HG03045 (cell line): ENCODE results near the gene UBR4.

Experiments used
- ATAC-seq: cut with Tn5 transposase; IDR thresholded peaks from one replicate; pipeline ENCODE4 v1.9.1; 2021; ENCODE audit warnings: mild to moderate bottlenecking, moderate library complexity; ENCODE audit not compliant: unreplicated experiment

The UBR4 gene

DNA sequence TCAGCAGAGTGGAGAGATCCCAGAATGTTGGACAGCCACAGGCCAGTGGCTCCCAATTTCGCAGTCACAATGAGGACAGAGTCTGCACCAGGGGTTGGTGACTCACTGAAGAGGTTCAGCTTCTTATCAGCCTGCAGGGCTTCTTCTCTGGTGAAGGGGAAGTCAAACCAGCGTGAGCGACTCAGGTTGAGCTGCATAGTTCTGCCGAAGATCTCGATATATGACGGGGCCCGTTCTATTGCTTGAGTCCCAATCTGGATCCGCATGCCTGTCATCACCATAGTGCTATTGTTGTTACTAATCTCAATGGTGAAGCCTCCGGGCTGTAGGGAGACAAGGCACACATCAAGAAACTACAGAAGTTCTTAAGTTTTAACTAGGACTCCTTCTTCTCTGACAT is 58.5 kb downstream of the UBR4 start:
- no peak for ATAC-seq

GRCh38 chr1:19149736-19150135 is 60.3 kb downstream of the UBR4 start:
- ATAC-seq, result no peak

- no peak for ATAC-seq
Measured at GRCh38 chr1:19140465-19140864, 69.6 kb downstream of the UBR4 start.

GRCh38 chr1:19139711-19140110 is 70.4 kb downstream of the UBR4 start:
- ATAC-seq, result no peak

DNA sequence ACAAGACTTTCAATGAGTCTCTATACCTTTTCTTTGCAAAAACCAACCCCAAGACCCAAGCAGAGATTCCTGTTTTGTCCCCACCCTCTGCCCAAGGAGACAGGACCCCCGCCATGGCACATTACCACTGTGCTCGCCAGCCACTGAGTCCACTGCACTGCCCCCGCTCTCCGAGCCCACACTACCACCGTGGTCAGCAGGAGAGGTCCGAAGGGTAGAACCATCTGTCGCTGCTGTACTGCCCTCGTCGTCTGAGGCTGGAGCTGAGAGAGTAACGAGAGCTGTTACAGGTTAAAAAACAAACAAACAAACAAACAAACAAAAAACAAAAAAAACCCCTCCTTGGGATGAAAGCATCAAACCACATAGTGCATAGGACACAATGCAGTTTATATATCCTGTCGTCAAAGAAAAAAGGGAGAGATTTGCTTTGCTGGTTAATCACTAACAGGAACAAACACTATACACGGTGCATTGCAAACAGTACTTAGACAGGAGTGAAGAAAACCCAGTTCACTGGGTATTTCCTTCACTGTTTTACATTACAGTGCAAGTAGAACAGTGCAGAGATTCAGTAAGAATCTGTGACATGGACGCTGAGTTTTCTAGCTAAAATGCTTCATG is 71.0 kb downstream of the UBR4 start:
- ATAC-seq, result no peak

DNA sequence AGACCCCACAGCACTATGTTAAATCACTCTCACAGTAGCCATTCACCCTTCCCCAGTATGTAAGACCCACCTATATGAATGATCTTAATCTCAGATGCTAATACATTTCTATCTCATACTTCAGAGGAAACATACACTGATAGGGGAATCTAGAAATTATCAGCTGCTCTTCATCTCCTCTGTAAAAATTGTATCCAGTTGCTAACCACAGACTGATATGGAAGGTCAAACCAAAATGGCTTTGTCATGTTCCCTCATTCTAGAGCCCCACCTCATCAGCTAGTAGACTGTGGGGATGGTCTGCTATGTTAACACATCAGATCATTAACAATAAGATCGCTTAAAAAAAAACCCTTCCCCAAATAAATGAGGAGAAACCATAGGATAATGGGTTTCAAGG is 71.7 kb downstream of the UBR4 start:
- ATAC-seq, result no peak

DNA sequence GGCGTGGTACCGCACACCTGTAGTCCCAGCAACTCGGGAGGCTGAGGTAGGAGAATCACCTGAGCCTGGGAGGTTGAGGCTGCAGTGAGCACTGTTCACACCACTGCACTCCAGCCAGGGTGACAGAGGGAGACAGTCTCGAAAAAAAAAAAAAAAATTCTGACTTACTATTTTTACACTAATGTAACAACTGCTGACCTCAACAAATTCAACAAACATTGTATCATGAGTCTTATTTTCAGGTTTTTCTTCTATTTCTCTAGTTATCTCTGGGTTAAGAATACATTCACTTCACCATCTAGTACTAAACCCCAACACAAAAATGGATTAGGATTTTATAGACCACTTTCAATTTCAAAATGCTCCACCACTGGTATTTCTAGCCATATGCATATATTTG is 72.9 kb downstream of the UBR4 start:
- no peak for ATAC-seq

GRCh38 chr1:19133360-19133759 is 76.7 kb downstream of the UBR4 start:
- no peak for ATAC-seq

DNA sequence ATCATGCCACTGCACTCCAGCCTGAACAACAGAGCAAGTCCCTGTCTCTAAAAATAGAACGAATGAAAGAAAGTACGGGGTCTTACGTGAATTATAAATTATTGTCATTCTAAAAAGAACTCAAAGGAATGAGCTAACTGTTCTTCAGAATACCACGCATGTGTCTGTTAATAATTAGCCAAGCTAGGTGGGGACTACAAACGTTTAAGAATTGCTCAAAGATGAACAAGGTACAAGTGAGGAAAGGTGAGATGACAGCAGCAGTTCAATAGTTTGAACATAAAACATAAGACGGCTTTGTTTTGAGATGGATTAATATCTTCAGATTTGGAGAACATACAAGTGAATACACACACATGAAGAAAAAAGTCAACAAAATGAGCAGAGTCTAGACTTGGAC is 79.6 kb downstream of the UBR4 start:
- no peak for ATAC-seq

- no peak for ATAC-seq
Measured at GRCh38 chr1:19128968-19129514, 81.0 kb downstream of the UBR4 start.

DNA sequence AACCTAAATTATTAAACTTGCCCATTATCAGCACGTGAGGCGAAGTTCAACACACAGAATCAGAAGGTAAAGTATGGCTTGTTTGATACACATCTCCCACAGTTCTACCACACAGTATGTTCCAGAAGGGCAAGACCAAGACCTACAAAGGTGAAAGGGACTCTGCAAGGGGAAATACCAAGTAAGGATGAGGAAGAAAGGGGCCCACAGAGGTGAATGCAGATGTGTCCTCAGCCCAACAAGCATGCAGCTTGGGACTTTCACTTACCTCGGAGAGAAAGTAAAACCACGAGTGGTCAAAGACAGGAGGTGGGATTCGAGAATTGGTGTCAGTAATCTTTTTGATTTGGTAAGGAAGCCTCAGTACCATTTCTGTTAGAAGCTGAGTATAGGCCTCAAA is 85.8 kb downstream of the UBR4 start:
- ATAC-seq, result no peak

GRCh38 chr1:19123837-19124236 is 86.2 kb downstream of the UBR4 start:
- no peak for ATAC-seq

DNA sequence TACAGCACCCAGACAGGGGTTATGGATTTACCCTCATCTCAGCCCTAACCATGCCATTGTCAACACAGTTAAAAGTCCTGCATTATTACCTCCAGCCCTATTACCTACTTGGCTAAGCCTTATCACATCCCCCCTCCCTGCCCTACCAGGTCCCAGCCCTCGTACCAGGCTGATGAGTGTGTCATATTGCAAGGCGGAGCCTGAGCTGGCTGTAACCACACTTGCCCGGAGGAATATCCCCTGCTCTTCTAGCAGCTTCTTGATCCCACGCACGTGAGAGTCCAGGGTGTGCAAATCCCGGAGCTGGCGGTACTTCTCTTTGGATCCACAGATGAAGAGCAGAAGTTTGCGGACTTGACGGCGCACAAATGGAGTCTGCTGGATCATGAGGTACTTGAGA is 87.4 kb downstream of the UBR4 start:
- no peak for ATAC-seq

GRCh38 chr1:19121192-19121591 is 88.9 kb downstream of the UBR4 start:
- ATAC-seq, result no peak

GRCh38 chr1:19120070-19120469 is 90.0 kb downstream of the UBR4 start:
- no peak for ATAC-seq

DNA sequence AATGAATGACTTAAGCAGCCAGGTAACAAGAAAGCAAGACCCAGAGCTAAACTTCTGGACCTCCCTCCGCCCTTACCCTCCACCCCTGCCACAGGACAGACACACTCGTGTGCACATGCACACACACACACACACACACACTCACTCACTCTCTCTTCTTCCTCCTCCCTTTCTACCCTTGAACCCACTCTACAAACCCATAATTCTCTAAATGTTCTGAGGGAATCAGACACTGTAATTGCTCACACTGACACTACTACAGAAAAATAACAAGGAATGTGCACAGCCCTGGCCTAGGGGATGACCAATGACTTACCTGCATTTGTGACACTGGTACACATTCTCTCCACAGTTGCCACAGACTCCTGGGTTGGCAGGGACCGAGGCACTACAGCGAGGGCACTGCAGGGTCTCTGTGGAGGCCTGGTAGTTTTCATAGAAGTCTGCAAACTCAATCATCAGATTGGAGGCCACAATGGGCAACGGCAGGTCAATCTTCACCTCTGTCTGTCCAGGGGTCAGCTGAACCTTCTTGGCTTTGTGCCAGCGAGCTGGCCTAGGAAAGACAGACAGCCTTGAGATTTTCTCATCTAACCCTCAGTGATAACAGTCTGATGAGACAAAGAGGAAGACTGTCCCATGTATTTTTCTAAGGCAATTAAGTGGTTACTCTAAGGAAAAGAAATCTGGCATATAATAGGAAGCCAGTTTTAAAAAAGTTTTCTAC is 94.8 kb downstream of the UBR4 start:
- no peak for ATAC-seq

- ATAC-seq, result no peak
Measured at GRCh38 chr1:19113697-19114092, 96.4 kb downstream of the UBR4 start.

DNA sequence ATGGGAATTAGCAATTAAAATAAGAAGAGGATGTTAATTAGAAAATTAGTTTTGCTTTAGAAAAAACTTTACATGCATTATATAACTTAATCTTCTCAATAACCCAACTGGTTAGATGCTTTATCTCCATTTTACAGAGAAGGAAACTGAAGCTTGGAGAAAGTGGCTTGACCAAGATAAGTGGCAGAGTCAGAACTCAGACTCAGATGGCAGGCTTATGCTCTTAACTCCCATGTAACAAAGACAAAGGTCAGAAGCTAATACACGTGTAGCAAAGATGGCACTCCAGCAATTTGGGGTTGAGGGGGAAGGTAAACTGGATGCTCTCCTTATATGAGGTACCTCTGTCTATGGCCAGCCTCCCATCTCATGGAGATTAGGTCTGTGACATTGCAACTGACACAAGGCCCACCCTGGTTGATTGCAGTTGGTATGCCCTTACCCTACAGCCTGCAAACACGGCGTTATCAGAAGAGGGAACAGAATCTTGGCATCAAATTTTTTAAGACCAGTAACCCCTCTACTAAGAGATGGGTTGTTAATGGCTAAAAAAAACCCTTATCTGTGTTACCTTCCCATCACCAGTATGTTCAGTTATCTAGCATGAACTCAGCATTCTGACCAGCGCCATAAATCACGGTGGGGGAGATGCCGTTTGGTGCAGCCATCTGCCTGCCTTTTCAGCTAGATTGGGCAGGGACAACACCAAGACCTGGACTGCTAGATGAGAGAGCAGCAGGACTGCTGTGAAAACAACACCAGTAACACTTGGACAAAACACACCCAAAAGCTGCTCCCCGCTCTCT is 97.0 kb downstream of the UBR4 start:
- no peak for ATAC-seq

GRCh38 chr1:19110257-19110927 is 99.7 kb downstream of the UBR4 start:
- no peak for ATAC-seq

DNA sequence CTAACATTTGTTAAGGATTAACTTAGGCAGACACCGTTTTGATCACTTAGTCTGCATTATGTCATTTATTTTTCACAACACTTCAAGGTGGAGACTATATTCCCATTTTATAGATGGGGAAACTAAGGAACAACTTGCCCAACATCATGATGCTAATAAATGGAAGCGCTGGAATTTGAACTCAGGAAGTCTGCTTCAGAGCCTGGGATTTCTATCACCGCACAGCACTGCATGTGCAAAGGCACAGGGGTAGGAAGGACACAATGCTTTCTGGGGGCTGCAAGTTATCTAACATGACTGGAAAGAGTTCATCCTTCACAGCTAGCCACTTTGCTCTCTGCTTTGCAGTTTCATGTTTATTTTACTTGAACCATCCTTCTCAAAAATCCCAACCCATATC is 100.5 kb downstream of the UBR4 start:
- no peak for ATAC-seq

DNA sequence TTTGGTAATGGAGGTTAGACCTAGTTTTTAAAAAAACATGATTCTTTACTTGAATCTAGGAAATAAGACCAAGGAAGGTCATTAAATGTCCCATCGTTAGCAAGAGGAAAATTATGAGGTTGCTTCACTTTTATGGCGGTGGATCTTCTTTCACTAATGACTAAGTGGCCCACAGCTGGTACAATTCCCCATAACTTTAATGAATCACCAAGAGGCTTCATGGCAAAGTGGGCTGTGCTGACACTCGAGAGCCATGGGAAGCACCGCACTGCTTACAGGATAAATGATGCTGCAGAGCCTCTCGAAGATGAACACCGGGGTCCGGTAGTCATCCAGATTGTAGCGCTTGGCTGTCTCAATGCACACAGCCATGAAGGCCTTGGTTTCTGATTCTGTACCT is 108.8 kb downstream of the UBR4 start:
- ATAC-seq, result no peak
